Fibroblast of gingiva (primary cell): Measurements from ENCODE around the gene AFDN.

Experiments used
- DNase-seq: peaks from one replicate; pipeline ENCODE4 v3.0.0-alpha.2; 2011; ENCODE audit warnings: low read depth

Gene AFDN

DNA sequence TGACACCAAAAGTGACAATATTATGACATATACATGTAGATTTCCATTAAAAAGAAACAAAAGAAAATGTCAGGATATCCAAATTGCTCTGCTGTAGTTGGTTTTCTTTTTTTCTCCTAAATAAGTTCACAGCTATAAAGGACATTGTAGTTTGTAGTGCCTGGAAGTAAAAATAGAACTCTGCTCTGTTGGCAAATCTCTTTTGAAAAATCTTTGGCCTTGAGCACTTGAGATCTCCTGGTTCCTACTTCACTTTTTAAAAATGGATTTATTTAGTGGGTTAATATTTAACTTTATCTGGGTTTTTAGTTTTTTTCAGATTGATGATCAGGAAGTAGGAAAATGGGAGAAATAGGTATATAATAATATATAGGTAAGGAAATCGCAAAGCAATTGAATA, 52.9 kb downstream of the AFDN start:
- DNase-seq: no peak

- no peak for DNase-seq
These were observed 54.6 kb downstream of the AFDN start for GRCh38 chr6:167881327-167881726.

- DNase-seq: no peak
These were observed 55.5 kb downstream of the AFDN start for GRCh38 chr6:167882244-167882643.

DNA sequence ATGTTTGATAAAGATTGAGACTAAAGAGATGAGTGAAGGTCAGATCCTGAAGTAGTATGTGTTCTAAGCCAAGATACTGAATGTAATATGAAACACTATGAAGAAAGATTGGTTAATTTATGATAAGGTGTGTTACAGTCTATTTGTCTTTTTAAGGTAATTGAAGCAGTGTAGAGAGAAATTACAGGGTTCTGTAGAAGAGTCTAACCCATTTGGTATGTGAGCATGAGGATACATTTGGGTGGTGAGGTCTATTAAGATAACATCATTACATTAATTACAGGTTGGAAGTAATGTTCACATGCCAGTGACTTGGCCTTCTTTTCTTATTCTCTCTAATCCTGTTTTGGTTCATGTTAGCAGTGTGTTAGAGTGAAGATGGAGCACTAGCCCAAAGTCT, 61.4 kb downstream of the AFDN start:
- DNase-seq: no peak

DNA sequence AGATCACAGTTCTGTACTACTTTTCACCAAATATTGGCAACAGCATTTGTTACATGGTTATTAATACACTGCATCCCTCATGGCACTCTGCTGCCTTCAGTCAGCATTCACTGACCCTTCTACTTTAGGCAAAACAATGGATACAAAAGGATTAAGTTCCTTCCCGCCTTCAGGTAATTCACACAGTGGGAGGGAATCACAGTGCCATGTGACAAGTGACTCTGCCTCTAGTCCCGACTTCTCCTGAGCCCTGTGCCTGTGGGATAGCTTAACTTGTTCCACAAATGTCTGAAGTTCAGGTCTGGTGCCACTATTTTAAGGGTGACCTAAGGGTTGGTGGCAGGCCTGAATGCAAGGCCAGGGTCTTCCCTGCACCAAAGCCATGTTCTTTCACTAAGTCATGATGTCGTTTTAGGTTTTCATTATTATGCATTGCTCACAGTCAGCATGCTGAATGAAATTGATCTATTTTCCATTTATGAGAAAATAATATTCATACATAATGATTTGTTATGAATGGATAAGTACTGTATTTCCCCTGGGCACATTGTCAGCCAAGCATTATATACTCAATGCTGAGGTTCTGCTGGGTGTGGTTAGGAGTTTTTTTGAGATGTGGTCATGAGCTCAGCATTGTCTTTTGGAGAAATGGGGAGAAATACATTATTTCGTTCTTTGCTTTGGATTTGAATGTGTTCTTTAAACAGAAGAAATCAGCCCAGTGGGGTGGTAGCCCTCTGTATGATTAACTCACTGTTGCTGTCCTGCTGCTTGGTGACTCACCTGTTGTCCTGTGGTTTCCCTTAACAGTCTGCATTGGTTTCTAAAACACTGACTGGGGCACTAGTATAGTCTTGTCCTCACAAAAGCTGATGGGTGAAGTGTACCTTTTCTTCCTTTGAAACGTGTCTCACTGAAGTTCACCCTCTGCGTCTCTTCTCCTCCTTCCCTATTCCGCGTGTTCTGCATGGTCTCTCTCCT, 66.4 kb downstream of the AFDN start:
- no peak for DNase-seq

DNA sequence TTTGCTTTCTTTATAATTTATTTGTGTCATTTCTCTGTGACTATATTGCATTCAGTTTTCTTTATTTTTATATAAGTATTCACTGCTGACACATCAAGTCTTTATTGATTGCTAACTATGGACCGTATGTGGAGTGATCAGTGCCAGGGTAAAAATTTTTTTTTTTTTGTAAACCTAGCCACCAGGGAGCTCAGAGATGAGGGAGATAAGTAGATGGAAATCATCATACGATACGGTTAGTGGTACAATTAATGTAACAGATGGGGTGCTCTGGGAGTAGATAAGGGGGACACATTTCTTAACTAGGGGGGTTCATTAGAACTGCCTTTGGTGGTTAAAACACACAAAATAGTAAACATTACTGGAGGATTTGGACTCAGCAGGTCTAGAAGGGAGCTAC, 68.3 kb downstream of the AFDN start:
- DNase-seq: no peak

DNA sequence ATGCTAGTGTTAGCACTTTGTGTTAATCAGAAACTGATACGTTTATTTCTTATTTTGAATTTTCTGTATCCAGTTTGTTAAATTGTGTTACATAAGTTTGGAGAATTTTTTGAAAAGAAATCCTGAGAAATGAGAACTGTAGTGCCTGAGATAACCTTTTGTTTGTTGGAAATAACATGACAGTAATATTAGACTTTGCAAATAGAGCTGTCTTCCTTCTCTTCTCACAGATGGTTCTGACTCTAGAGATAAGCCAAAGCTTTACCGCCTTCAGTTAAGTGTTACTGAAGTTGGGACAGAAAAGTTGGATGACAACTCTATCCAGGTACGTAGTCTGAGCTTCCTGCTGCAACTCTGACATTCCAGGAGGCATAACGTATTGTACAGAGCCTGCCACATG, 69.9 kb downstream of the AFDN start:
- no peak for DNase-seq

GRCh38 chr6:167898673-167899311, 72.1 kb downstream of the AFDN start:
- peak; percentile 35 for DNase-seq

DNA sequence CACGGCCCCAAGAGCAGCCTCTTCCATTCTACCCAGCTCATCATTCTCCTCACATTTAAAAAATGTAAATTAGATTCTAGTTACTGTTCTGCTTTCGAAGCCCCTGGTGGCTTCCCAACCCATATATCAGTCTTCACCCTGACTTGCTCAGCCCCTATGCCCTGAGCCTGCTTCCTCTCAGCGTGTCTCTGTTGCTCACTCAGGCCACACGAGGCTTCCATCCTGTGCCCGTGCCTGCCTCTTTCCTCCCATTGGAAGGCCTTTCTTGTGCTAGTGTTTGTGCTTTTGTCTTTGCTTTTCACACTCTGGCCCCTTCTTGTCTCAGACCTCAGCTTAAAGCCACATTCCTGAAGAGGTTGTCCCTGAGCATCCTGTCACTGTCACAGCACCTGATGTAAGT, 78.1 kb downstream of the AFDN start:
- no peak for DNase-seq

- peak; percentile 14 for DNase-seq
These were observed 80.2 kb downstream of the AFDN start for GRCh38 chr6:167906899-167907298.

DNA sequence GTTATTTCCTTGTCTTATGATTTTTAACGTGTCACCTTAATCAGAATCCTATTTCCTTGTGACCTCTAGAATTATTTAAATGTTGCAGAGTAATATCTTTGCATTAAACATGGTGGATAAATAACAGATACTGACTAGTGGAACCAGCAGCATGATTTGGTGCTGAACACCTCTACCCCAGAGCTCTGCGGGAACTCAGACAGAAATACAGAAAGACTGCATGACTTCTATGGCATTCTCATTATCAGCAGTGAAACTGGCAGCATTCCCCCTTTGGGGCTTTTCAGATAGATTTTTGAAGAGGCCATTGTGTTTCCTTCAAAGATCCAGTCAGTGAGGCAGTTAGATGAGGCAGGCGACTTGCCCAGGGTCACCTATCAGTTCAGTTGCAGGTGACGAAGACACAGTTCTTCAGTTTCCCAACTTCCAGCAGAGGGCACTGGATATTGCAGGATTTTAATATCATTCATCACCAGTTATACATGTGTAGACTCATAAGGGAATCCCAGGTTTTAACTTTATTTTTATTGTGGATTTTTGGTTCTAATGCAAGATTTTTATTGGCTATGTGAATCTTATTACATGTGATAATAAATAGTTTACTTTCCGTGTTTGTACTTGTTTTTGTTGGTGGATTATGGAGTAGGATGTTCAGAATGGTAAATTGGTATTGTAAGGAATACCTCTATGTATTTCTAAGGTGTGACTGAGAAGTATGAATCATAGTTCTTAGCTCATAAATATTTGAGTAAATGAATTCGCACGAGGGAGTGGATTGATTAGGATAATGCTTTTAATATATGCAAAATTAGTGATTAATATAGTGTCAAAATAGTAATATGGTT, 81.3 kb downstream of the AFDN start:
- DNase-seq: no peak

- no peak for DNase-seq
These were observed 83.3 kb downstream of the AFDN start for GRCh38 chr6:167910007-167910406.

GRCh38 chr6:167910652-167911051, 83.9 kb downstream of the AFDN start:
- no peak for DNase-seq

DNA sequence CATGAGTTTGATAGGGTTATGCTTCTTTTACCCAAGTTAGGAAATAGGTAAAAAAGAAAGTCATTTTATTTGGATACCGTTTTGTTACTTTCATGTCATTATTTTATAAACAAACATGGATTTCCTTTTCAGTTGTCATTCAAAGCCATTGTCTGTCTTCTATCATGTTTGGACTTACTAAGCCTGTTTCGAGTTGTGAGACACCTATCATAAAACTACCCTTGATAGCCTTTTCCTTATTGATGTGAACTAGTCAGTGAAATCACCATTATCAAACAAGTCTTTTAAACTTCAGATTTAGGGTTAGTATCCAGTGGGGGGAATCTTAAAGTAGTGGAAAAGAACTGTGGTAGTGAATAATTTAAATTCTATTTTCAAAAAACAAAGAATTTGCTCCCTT, 85.8 kb downstream of the AFDN start:
- DNase-seq: no peak

GRCh38 chr6:167913699-167914098, 87.0 kb downstream of the AFDN start:
- DNase-seq: no peak

- DNase-seq: no peak
These were observed 88.4 kb downstream of the AFDN start for GRCh38 chr6:167915139-167915538.

DNA sequence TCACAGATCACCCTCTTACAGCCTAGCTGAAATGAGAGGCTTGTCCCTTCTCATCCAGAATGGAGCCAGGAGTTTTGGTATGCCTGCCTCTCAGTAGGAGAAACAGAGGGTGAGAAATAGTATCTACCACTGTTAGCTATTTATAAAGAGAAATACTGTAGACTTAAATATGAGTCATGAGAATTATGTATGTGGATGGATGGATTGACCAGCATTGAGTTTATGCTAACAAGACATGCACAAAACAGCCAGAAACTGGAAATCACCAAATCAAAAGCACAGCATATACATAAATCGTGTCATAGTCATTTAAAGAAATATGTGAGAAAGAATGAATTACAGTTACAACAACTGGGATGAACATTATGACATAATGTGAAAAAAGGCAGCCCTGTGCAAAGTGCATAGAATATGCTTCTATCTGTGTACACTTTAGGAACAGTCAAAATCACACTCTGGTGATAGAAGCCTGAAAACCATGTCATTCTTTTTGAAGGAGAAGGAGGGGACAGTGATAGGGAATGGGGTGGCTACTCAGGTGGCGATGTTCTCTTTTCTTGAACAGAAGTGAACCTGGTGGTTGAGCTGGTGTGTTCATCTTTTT, 90.9 kb downstream of the AFDN start:
- DNase-seq: no peak

- no peak for DNase-seq
These were observed 92.0 kb downstream of the AFDN start for GRCh38 chr6:167918548-167919278.

GRCh38 chr6:167919349-167919748, 92.6 kb downstream of the AFDN start:
- no peak for DNase-seq

DNA sequence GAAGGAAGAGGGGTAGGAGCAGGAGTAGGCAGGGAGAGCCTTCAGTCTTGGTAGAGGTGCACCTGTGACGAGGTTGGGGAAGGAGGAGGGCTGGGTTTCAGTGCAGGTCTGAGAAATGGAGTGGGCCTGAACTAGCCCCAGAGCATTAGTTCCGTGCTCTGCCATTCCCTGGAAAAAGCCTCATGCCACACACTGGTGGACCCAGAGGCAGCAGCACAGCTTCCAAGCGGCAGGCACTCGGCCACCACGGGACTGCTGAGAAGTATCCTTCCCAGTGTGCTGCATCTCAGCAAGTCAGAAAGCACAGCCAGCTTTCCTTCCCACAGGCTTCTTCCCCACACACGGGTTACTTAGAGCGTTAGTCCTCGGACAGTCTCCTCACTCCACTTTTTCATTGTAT, 93.5 kb downstream of the AFDN start:
- DNase-seq: no peak

DNA sequence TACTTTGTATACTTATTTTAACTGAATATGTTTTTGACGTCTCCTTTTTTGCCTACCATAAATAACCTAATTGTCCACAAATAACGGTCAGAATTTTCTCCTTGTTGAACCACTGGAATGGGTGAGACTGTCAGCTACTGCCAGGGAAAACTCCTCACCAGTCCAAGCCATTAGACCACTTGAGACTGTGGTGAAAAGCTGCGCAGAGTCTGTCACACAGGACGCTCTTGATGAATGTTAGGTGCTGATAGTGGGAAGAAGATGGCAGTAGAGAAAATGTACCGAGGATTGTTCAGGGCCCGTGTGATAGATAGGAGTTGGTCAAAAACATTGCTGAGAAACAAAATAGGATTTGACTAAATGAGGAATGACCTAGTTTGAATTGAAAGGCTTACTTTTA, 95.1 kb downstream of the AFDN start:
- DNase-seq: no peak
